HCT116 (cell line): ENCODE results near the gene WNK1. TPM values are rescaled to one million over a fixed set of nuclear protein-coding genes. Genes with fewer than 3 reads are reported as not detected.

Experiments used
- ATAC-seq: fragments of 200-7000 bp; cut with Tn5 transposase; 2 replicates; pipeline ENCODE4 v1.9.1; 2020; ENCODE audit warnings: mild to moderate bottlenecking, moderate library complexity
- BruUV-seq: library from RNA; stranded (reverse); fragments of 400-500 nt; replicated peaks from 2 replicates; lab custom pipeline; 2021; lab: Mats Ljungman, UMichigan
- CTCF ChIA-PET: fragments of 300-600 bp; sonication (Branson Sonifier 250); formaldehyde crosslinking; loops from one replicate; lab custom pipeline; 2021; ENCODE audit warnings: antibody characterized with exemption; lab: Charles Lee
- POLR2A ChIA-PET: fragments of 300-600, 350-600 bp; sonication (Branson Sonifier 250); formaldehyde crosslinking; loops from one replicate; lab custom pipeline; 2021; ENCODE audit warnings: antibody characterized with exemption; lab: Charles Lee
- RAD21 ChIA-PET, 2 experiments: fragments of 300-600 bp; sonication (Branson Sonifier 250); formaldehyde crosslinking; loops; one replicate each; lab custom pipeline; 2023; ENCODE audit warnings: low total read pairs in 2 of 2; ENCODE audit not compliant: uncharacterized antibody in 2 of 2, unreplicated experiment in 2 of 2, low non-redundant PET in 1 of 2; lab: Charles Lee
- DNase-seq: peaks from one replicate; pipeline ENCODE4 v3.0.0-alpha.2; 2010; ENCODE audit warnings: low read depth, low spot score
- H2AFZ ChIP-seq: fragments of 200-600 bp; shearing (Covaris generic), sonication (generic); 2 replicates; pipeline ENCODE4 v1.6.1; 2017; ENCODE audit warnings: low read depth, mixed run types, mixed read lengths, antibody characterized with exemption, low read length; ENCODE audit not compliant: poor library complexity, severe bottlenecking
- H3K27ac ChIP-seq: 2 replicates; pipeline ENCODE4 v1.5.1; 2012; ENCODE audit warnings: low read depth, low read length
- H3K27me3 ChIP-seq: fragments of 200-600 bp; sonication (generic); 2 replicates; pipeline ENCODE4 v1.6.1; 2016; ENCODE audit warnings: mixed run types, low read length, mixed read lengths; ENCODE audit not compliant: insufficient read depth
- H3K36me3 ChIP-seq, 2 experiments: fragments of 200-500 bp in 1 of 2; fragments of 200-600 bp in 1 of 2; sonication (Bioruptor generic) in 1 of 2; sonication (generic) in 1 of 2; 2 replicates each; pipeline versions ENCODE4 v1.5.1 to v1.6.1; 2014 to 2016; ENCODE audit warnings: low read length in 2 of 2, inconsistent platforms in 1 of 2, mixed read lengths in 1 of 2, mixed run types in 1 of 2; ENCODE audit not compliant: insufficient read depth in 2 of 2, control insufficient read depth in 1 of 2
- H3K4me1 ChIP-seq, 2 experiments: fragments of 200-600 bp in 1 of 2; sonication (generic) in 1 of 2; 2 replicates each; pipeline versions ENCODE4 v1.5.1 to v1.6.1; 2012 to 2017; ENCODE audit warnings: low read length in 2 of 2, inconsistent platforms in 1 of 2, mild to moderate bottlenecking in 1 of 2, mixed read lengths in 1 of 2, mixed run types in 1 of 2, moderate library complexity in 1 of 2; ENCODE audit not compliant: insufficient read depth in 2 of 2, control insufficient read depth in 1 of 2
- H3K4me2 ChIP-seq: fragments of 200-600 bp; sonication (generic); 2 replicates; pipeline ENCODE4 v1.6.1; 2017; ENCODE audit warnings: mixed run types, low read length, mixed read lengths
- H3K4me3 ChIP-seq, 2 experiments: fragments of 200-600 bp in 1 of 2; sonication (generic) in 1 of 2; replicated peaks in 1 of 2; 2 replicates each; pipeline ENCODE4 v1.5.1; 2011 to 2016; ENCODE audit warnings: low read length in 2 of 2, control low read depth in 1 of 2, low read depth in 1 of 2, mild to moderate bottlenecking in 1 of 2, mixed read lengths in 1 of 2, mixed run types in 1 of 2
- H3K79me2 ChIP-seq: fragments of 200-600 bp; sonication (generic); 2 replicates; pipeline ENCODE4 v1.6.1; 2017; ENCODE audit warnings: mild to moderate bottlenecking, mixed run types, low read length, moderate library complexity, mixed read lengths; ENCODE audit not compliant: insufficient read depth
- H3K9ac ChIP-seq: fragments of 200-600 bp; sonication (generic); 2 replicates; pipeline ENCODE4 v1.6.1; 2016; ENCODE audit warnings: low read length, mixed read lengths
- H3K9me2 ChIP-seq: fragments of 200-600 bp; sonication (generic), shearing (Covaris generic); 2 replicates; pipeline ENCODE4 v1.6.1; 2017; ENCODE audit warnings: mixed run types, mild to moderate bottlenecking, moderate library complexity; ENCODE audit not compliant: insufficient read depth
- H3K9me3 ChIP-seq, 2 experiments: fragments of 200-500 bp in 1 of 2; fragments of 200-600 bp in 1 of 2; sonication (Bioruptor generic) in 1 of 2; sonication (generic) in 1 of 2; 2 replicates each; pipeline ENCODE4 v1.6.1; 2014 to 2017; ENCODE audit warnings: low read length in 2 of 2, mixed read lengths in 2 of 2, inconsistent platforms in 1 of 2, low read depth in 1 of 2, mild to moderate bottlenecking in 1 of 2, mixed run types in 1 of 2, moderate library complexity in 1 of 2; ENCODE audit not compliant: control insufficient read depth in 1 of 2, insufficient read depth in 1 of 2
- H4K20me1 ChIP-seq: fragments of 200-600 bp; sonication (generic), shearing (Covaris generic); 2 replicates; pipeline ENCODE4 v1.6.1; 2017; ENCODE audit warnings: mixed run types, mild to moderate bottlenecking, moderate library complexity; ENCODE audit not compliant: insufficient read depth
- ATF3 ChIP-seq: IDR thresholded peaks from 2 replicates; pipeline ENCODE4 v1.6.1; 2012
- CBX3 ChIP-seq: IDR thresholded peaks from 2 replicates; pipeline ENCODE4 v1.6.1; 2012; ENCODE audit warnings: low read depth
- CEBPB ChIP-seq: IDR thresholded peaks from 2 replicates; pipeline ENCODE4 v1.6.1; 2012; ENCODE audit warnings: low read depth
- CTCF ChIP-seq, 3 experiments: fragments of 200-600 bp in 1 of 3; sonication (generic) in 1 of 3; IDR thresholded peaks in 2 of 3; conservative IDR thresholded peaks in 1 of 3; 2 replicates each; pipeline ENCODE4 v1.5.1; 2012 to 2017; ENCODE audit warnings: low read depth in 2 of 3, low read length in 2 of 3, antibody characterized with exemption in 1 of 3, borderline replicate concordance in 1 of 3, control low read depth in 1 of 3, mild to moderate bottlenecking in 1 of 3, mixed read lengths in 1 of 3, mixed run types in 1 of 3, moderate library complexity in 1 of 3; ENCODE audit not compliant: insufficient read depth in 1 of 3
- EGR1 ChIP-seq: IDR thresholded peaks from 2 replicates; pipeline ENCODE4 v1.6.1; 2012; ENCODE audit warnings: low read depth
- ELF1 ChIP-seq: IDR thresholded peaks from 2 replicates; pipeline ENCODE4 v1.6.1; 2012; ENCODE audit warnings: low read depth, borderline replicate concordance
- EZH2 ChIP-seq: fragments of 200-600 bp; sonication (generic); IDR thresholded peaks from 2 replicates; pipeline ENCODE4 v1.6.1; 2017; ENCODE audit warnings: antibody characterized with exemption, mixed run types
- FOSL1 ChIP-seq: IDR thresholded peaks from 2 replicates; pipeline ENCODE4 v1.6.1; 2012; ENCODE audit warnings: low read depth
- JUND ChIP-seq: IDR thresholded peaks from 2 replicates; pipeline ENCODE4 v1.6.1; 2012
- MAX ChIP-seq: IDR thresholded peaks from 2 replicates; pipeline ENCODE4 v1.6.1; 2012
- POLR2A ChIP-seq: IDR thresholded peaks from 2 replicates; pipeline ENCODE4 v1.7.0; 2011; ENCODE audit warnings: borderline replicate concordance; ENCODE audit not compliant: insufficient read depth, insufficient read length; ENCODE audit errors: extremely low read depth
- POLR2AphosphoS5 ChIP-seq: IDR thresholded peaks from 2 replicates; pipeline ENCODE4 v1.6.1; 2011; ENCODE audit warnings: mild to moderate bottlenecking, low read depth, low read length, moderate library complexity
- SIN3A ChIP-seq: IDR thresholded peaks from 2 replicates; pipeline ENCODE4 v1.6.1; 2012; ENCODE audit warnings: low read depth
- SP1 ChIP-seq: IDR thresholded peaks from 2 replicates; pipeline ENCODE4 v1.6.1; 2012; ENCODE audit warnings: low read depth
- SRF ChIP-seq: IDR thresholded peaks from 2 replicates; pipeline ENCODE4 v1.6.1; 2012; ENCODE audit warnings: low read depth
- TCF7L2 ChIP-seq: IDR thresholded peaks from 2 replicates; pipeline ENCODE4 v1.7.0; 2011; ENCODE audit warnings: borderline replicate concordance, inconsistent platforms; ENCODE audit not compliant: insufficient read depth, insufficient read length; ENCODE audit errors: extremely low read depth
- ZFX ChIP-seq: fragments of 450-650 bp; IDR thresholded peaks from 2 replicates; pipeline ENCODE4 v1.6.1; 2017
- ZNF274 ChIP-seq: fragments of 200-500 bp; sonication (Bioruptor generic); IDR thresholded peaks from 2 replicates; pipeline ENCODE4 v1.6.1; 2014; ENCODE audit warnings: mild to moderate bottlenecking, low read depth, low read length, inconsistent platforms
- intact Hi-C: fragments of 100-400 bp; cut with micrococcal nuclease; formaldehyde crosslinking; loops from 2 replicates; pipeline ENCODE4 v1.10.0; 2022
- total RNA-seq: library from RNA; stranded (reverse); gene quantifications from one replicate; pipeline ENCODE4 v1.2.1, GENCODE V29; 2021; ENCODE audit not compliant: unreplicated experiment
- TF ChIP-seq, protein P1 (sequence below): IDR thresholded peaks from 2 replicates; pipeline ENCODE4 v1.6.1; 2012; ENCODE audit warnings: low read depth
- TF ChIP-seq, protein P2 (sequence below): IDR thresholded peaks from 2 replicates; pipeline ENCODE4 v1.6.1; 2011; ENCODE audit warnings: mild to moderate bottlenecking, low read length, moderate library complexity; ENCODE audit not compliant: insufficient replicate concordance; ENCODE audit errors: extremely low read depth

The WNK1 gene
- total RNA-seq, 1 experiment from 2014 or later: 81.0 TPM

- no peak overlapping the region for H2AFZ ChIP-seq
- no peaks in the 10 kb centered on the region for H3K9me2 ChIP-seq
- H3K4me1 ChIP-seq: no peaks in the 10 kb centered on the region
- BruUV-seq: no TSS peak
- no peak for TF ChIP-seq JUND
- no peak for TF ChIP-seq TCF7L2
- TF ChIP-seq EGR1: no peak
- TF ChIP-seq CEBPB: no peak
- no peak for TF ChIP-seq SP1
- TF ChIP-seq MAX: no peak
- TF ChIP-seq EZH2: no peak
- TF ChIP-seq ELF1: no peak
- no peak for TF ChIP-seq CTCF (IDR thresholded peaks at IDR 0.05 in 2 of 3, conservative IDR thresholded peaks at IDR 0.05 in 1 of 3; ENCODE audit: borderline replicate concordance in 1 of 3, insufficient read depth in 1 of 3, low read depth in 2 of 3, low read length in 2 of 3)
- TF ChIP-seq ZFX: no peak
- TF ChIP-seq, protein P1, sequence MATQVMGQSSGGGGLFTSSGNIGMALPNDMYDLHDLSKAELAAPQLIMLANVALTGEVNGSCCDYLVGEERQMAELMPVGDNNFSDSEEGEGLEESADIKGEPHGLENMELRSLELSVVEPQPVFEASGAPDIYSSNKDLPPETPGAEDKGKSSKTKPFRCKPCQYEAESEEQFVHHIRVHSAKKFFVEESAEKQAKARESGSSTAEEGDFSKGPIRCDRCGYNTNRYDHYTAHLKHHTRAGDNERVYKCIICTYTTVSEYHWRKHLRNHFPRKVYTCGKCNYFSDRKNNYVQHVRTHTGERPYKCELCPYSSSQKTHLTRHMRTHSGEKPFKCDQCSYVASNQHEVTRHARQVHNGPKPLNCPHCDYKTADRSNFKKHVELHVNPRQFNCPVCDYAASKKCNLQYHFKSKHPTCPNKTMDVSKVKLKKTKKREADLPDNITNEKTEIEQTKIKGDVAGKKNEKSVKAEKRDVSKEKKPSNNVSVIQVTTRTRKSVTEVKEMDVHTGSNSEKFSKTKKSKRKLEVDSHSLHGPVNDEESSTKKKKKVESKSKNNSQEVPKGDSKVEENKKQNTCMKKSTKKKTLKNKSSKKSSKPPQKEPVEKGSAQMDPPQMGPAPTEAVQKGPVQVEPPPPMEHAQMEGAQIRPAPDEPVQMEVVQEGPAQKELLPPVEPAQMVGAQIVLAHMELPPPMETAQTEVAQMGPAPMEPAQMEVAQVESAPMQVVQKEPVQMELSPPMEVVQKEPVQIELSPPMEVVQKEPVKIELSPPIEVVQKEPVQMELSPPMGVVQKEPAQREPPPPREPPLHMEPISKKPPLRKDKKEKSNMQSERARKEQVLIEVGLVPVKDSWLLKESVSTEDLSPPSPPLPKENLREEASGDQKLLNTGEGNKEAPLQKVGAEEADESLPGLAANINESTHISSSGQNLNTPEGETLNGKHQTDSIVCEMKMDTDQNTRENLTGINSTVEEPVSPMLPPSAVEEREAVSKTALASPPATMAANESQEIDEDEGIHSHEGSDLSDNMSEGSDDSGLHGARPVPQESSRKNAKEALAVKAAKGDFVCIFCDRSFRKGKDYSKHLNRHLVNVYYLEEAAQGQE: no peak
- TF ChIP-seq FOSL1: no peak
- no peak for TF ChIP-seq CBX3
- TF ChIP-seq POLR2A: no peak
- TF ChIP-seq SRF: no peak
- no peak for TF ChIP-seq SIN3A
- TF ChIP-seq ZNF274: no peak
- TF ChIP-seq ATF3: no peak
- no peak for TF ChIP-seq POLR2AphosphoS5
- TF ChIP-seq, protein P2, sequence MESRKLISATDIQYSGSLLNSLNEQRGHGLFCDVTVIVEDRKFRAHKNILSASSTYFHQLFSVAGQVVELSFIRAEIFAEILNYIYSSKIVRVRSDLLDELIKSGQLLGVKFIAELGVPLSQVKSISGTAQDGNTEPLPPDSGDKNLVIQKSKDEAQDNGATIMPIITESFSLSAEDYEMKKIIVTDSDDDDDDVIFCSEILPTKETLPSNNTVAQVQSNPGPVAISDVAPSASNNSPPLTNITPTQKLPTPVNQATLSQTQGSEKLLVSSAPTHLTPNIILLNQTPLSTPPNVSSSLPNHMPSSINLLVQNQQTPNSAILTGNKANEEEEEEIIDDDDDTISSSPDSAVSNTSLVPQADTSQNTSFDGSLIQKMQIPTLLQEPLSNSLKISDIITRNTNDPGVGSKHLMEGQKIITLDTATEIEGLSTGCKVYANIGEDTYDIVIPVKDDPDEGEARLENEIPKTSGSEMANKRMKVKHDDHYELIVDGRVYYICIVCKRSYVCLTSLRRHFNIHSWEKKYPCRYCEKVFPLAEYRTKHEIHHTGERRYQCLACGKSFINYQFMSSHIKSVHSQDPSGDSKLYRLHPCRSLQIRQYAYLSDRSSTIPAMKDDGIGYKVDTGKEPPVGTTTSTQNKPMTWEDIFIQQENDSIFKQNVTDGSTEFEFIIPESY: no peak
- intact Hi-C loops: no loop called here
- ChIA-PET RAD21 (no interaction called here), CTCF (no interaction called here), POLR2A (no interaction called here)
- H3K27me3 ChIP-seq: no peaks in the 10 kb centered on the region
- no peak overlapping the region for H3K9ac ChIP-seq
- H3K27ac ChIP-seq: no peak overlapping the region
- DNase-seq: no peak
- H3K4me3 ChIP-seq: no peak overlapping the region
- H3K9me3 ChIP-seq: no peaks in the 10 kb centered on the region
- peaks cover 5% of the 10 kb centered on the region; the same call in 1 of the 2 replicates for H4K20me1 ChIP-seq
- H3K36me3 ChIP-seq: no peaks in the 10 kb centered on the region
- peaks cover 98% of the 10 kb centered on the region for H3K79me2 ChIP-seq
- no peak overlapping the region for H3K4me2 ChIP-seq
- ATAC-seq: no peak
These were observed 13.5 kb downstream of the WNK1 start for GRCh38 chr12:765840-766239.
